Thyroid gland (tissue), 4 donors: ENCODE data around the gene CHRM5.

Experiments used
- CTCF ChIP-seq, 6 experiments: fragments of 200-600 bp in 3 of 6; fragments of 450-650 bp in 3 of 6; sonication (generic) in 3 of 6; IDR thresholded peaks; one replicate each; pipeline ENCODE4 v1.5.1; 2016 to 2019; ENCODE audit warnings: antibody characterized with exemption in 6 of 6, mild to moderate bottlenecking in 2 of 6, inconsistent platforms in 1 of 6, moderate library complexity in 1 of 6
- POLR2A ChIP-seq, 2 donors: fragments of 450-650 bp; IDR thresholded peaks; one replicate each; pipeline ENCODE4 v1.6.1; 2017; ENCODE audit warnings: antibody characterized with exemption in 2 of 2, mild to moderate bottlenecking in 2 of 2, moderate library complexity in 1 of 2

GRCh38 chr15:34114739-34115138 is 146.4 kb downstream of the CHRM5 start:
- TF ChIP-seq CTCF (IDR thresholded peaks at IDR 0.05) (no peak), POLR2A (IDR thresholded peaks at IDR 0.05) (no peak)
